ENCODE data around the gene ABCC9.

The ABCC9 gene

DNA sequence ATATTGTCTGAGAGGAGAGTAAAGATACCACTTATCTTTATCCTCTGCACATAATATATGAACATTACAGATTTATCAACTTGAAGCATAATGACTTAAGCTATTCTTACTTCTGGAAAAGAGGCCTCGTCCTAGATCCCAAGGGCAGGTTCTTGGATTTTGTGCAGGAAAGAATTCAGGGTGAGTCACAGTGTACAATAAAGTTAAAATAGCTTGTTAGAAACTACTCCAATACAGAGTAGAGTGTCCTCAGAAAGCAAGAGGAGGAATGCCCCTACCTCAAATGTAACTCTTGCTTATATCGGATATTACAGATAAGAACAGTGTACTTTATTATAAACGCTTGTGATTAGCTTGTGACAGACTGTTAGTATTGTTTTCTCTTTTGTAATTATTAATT is 41.9 kb upstream of the ABCC9 start:
- TF ChIP-seq, protein P1, sequence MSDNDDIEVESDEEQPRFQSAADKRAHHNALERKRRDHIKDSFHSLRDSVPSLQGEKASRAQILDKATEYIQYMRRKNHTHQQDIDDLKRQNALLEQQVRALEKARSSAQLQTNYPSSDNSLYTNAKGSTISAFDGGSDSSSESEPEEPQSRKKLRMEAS (IDR thresholded peaks at IDR 0.05), result no peak
- TF ChIP-seq FOXM1 (IDR thresholded peaks at IDR 0.05; ENCODE audit: borderline replicate concordance, low read depth) (no peak), YY1 (IDR thresholded peaks at IDR 0.05; ENCODE audit: low read depth) (no peak)

GRCh38 chr12:21980544-21980943 is 39.3 kb upstream of the ABCC9 start:
- TF ChIP-seq TEAD4 (IDR thresholded peaks at IDR 0.05) (no peak), TAF1 (IDR thresholded peaks at IDR 0.05; ENCODE audit: low read depth) (no peak), EP300 (IDR thresholded peaks at IDR 0.05; ENCODE audit: borderline replicate concordance) (no peak), EGR1 (IDR thresholded peaks at IDR 0.05) (no peak), CREB1 (IDR thresholded peaks at IDR 0.05; ENCODE audit: low read depth) (no peak), FOXM1 (IDR thresholded peaks at IDR 0.05; ENCODE audit: borderline replicate concordance, low read depth) (no peak), USF1 (IDR thresholded peaks at IDR 0.05) (no peak), YY1 (IDR thresholded peaks at IDR 0.05; ENCODE audit: low read depth) (no peak), TCF12 (IDR thresholded peaks at IDR 0.05; ENCODE audit: low read depth) (no peak)
- TF ChIP-seq, protein P2, sequence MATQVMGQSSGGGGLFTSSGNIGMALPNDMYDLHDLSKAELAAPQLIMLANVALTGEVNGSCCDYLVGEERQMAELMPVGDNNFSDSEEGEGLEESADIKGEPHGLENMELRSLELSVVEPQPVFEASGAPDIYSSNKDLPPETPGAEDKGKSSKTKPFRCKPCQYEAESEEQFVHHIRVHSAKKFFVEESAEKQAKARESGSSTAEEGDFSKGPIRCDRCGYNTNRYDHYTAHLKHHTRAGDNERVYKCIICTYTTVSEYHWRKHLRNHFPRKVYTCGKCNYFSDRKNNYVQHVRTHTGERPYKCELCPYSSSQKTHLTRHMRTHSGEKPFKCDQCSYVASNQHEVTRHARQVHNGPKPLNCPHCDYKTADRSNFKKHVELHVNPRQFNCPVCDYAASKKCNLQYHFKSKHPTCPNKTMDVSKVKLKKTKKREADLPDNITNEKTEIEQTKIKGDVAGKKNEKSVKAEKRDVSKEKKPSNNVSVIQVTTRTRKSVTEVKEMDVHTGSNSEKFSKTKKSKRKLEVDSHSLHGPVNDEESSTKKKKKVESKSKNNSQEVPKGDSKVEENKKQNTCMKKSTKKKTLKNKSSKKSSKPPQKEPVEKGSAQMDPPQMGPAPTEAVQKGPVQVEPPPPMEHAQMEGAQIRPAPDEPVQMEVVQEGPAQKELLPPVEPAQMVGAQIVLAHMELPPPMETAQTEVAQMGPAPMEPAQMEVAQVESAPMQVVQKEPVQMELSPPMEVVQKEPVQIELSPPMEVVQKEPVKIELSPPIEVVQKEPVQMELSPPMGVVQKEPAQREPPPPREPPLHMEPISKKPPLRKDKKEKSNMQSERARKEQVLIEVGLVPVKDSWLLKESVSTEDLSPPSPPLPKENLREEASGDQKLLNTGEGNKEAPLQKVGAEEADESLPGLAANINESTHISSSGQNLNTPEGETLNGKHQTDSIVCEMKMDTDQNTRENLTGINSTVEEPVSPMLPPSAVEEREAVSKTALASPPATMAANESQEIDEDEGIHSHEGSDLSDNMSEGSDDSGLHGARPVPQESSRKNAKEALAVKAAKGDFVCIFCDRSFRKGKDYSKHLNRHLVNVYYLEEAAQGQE (IDR thresholded peaks at IDR 0.05; ENCODE audit: low read depth), result no peak
- TF ChIP-seq, protein P1 (IDR thresholded peaks at IDR 0.05), result no peak

DNA sequence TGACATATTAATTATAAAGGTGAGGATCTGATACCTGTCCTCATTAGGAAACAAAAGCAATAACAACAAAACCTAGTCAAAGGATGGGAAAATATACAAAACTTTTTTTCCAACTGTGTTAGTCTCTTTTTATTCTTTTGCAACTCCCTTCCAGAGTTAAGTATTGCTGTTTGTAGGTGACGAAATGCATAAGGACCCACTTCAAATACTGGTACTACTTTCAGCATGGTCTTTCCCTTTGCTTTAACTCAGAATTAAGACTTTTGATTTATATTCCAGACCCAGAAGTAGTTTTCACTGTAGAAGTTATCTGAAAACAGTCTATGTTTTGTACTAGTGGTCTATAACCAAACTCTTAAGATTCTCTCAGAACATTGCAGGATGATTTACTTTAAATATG is 34.1 kb upstream of the ABCC9 start:
- TF ChIP-seq EP300 (IDR thresholded peaks at IDR 0.05; ENCODE audit: borderline replicate concordance), result no peak

GRCh38 chr12:21973221-21973620 is 32.0 kb upstream of the ABCC9 start:
- no peak for TF ChIP-seq USF1 (IDR thresholded peaks at IDR 0.05)
- no peak for TF ChIP-seq RAD21 (IDR thresholded peaks at IDR 0.05; ENCODE audit: low read depth)
- no peak for TF ChIP-seq CREB1 (IDR thresholded peaks at IDR 0.05; ENCODE audit: low read depth)
- no peak for TF ChIP-seq FOXM1 (IDR thresholded peaks at IDR 0.05; ENCODE audit: borderline replicate concordance, low read depth)
- no peak for TF ChIP-seq TCF12 (IDR thresholded peaks at IDR 0.05; ENCODE audit: low read depth)
- TF ChIP-seq, protein P2 (IDR thresholded peaks at IDR 0.05; ENCODE audit: low read depth), result no peak
- no peak for TF ChIP-seq TEAD4 (IDR thresholded peaks at IDR 0.05)
- TF ChIP-seq, protein P1 (IDR thresholded peaks at IDR 0.05), result no peak
- TF ChIP-seq EP300 (IDR thresholded peaks at IDR 0.05; ENCODE audit: borderline replicate concordance), result no peak
- no peak for TF ChIP-seq ZBTB7A (IDR thresholded peaks at IDR 0.05; ENCODE audit: low read depth)
- TF ChIP-seq YY1 (IDR thresholded peaks at IDR 0.05; ENCODE audit: low read depth), result no peak
- TF ChIP-seq NFIC (IDR thresholded peaks at IDR 0.05), result no peak
- TF ChIP-seq EGR1 (IDR thresholded peaks at IDR 0.05), result no peak
- TF ChIP-seq CEBPB (IDR thresholded peaks at IDR 0.05), result no peak
- no peak for TF ChIP-seq TAF1 (IDR thresholded peaks at IDR 0.05; ENCODE audit: low read depth)

- TF ChIP-seq FOXM1 (IDR thresholded peaks at IDR 0.05; ENCODE audit: borderline replicate concordance, low read depth) (no peak), YY1 (IDR thresholded peaks at IDR 0.05; ENCODE audit: low read depth) (no peak), RAD21 (IDR thresholded peaks at IDR 0.05; ENCODE audit: low read depth) (no peak), CREB1 (IDR thresholded peaks at IDR 0.05; ENCODE audit: low read depth) (no peak), TAF1 (IDR thresholded peaks at IDR 0.05; ENCODE audit: low read depth) (no peak), CEBPB (IDR thresholded peaks at IDR 0.05) (no peak), EGR1 (IDR thresholded peaks at IDR 0.05) (no peak)
- TF ChIP-seq, protein P1 (IDR thresholded peaks at IDR 0.05), result no peak
Observed at GRCh38 chr12:21972055-21972454, 30.8 kb upstream of the ABCC9 start.

DNA sequence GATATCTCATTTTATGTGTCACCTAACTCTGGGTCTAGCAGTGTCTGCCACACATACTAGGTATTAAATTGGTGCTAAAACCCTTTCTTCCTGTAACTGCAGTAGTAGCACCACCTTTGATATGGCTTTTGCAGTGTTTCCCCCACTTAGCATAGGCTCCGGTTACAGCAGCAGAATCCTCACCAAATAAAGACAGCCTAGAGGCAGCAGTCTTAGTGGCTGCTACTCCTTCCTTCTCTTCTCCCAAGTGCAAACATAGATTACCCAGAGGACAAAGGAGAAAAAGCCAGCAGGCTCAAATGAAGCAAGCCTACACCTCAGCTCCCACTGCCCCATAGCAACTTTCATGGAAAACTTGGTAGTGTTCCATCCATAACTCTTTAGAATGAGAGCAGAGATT is 30.1 kb upstream of the ABCC9 start:
- TF ChIP-seq EP300 (IDR thresholded peaks at IDR 0.05; ENCODE audit: borderline replicate concordance) (no peak), RAD21 (IDR thresholded peaks at IDR 0.05; ENCODE audit: low read depth) (no peak), NFIC (IDR thresholded peaks at IDR 0.05) (no peak), TAF1 (IDR thresholded peaks at IDR 0.05; ENCODE audit: low read depth) (no peak), FOXM1 (IDR thresholded peaks at IDR 0.05; ENCODE audit: borderline replicate concordance, low read depth) (no peak), TCF12 (IDR thresholded peaks at IDR 0.05; ENCODE audit: low read depth) (no peak), TEAD4 (IDR thresholded peaks at IDR 0.05) (no peak), CREB1 (IDR thresholded peaks at IDR 0.05; ENCODE audit: low read depth) (no peak), EGR1 (IDR thresholded peaks at IDR 0.05) (no peak)
- TF ChIP-seq, protein P2 (IDR thresholded peaks at IDR 0.05; ENCODE audit: low read depth), result no peak
- TF ChIP-seq, protein P1 (IDR thresholded peaks at IDR 0.05), result no peak

Measured in Ishikawa (cell line).